ENCODE measurements around the gene TH.

TH gene

DNA sequence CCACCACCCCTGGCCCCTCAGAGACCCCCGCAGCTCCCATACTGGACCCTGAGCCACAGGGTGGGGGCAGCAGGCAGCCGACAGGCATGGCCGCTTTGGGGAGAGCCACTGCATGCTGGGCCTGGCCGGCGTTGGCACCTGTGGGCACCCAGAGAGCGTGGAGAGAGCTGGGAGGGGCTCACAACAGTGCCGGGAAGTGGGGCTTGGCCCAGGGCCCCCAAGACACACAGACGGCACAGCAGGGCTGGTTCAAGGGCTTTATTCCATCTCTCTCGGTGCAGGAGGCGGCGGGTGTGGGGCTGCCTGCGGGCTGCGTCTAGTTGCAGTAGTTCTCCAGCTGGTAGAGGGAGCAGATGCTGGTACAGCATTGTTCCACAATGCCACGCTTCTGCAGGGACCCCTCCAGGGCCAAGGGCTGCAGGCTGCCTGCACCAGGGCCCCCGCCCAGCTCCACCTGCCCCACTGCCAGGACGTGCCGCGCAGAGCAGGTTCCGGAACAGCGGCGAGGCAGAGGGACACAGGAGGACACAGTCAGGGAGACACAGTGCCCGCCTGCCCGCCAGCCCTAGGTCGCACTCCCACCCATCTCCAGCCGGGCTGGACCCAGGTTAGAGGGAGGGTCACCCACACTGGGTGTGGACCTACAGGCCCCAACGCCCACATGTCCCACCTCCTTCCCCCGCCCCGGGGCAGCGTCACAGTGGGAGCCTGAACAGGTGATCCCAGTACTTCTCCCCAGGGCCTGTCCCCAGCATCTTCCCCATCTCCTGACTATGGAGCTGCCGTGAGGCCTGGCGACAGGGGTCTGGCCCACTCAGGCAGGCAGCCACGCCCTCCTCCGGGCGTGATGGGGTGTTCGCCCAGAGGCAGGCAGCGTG, 11.8 kb downstream of the TH start:
- DNase-seq (ENCODE audit: low spot score): no peak

DNA sequence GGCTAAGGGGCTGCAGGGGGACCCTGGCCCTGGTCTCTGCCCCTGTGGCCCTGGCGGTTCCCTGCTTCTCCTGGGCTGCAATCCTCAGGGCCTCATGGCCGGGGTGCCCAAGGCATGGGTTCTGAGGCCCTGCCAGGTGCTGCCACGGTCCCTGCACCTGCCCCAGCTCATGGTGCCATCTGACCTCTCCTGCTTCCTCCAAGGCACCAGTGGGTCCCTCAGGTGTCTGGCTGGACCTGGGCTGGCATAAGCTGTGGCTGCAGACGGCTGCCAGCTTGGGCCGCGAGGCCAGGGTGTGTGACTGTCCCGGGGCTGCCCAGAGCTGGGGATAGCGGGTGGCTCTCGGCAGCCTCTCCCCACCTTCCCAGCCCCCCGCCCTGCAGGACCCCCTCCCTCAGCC, 12.6 kb downstream of the TH start:
- no peak for DNase-seq (ENCODE audit: low spot score)

DNA sequence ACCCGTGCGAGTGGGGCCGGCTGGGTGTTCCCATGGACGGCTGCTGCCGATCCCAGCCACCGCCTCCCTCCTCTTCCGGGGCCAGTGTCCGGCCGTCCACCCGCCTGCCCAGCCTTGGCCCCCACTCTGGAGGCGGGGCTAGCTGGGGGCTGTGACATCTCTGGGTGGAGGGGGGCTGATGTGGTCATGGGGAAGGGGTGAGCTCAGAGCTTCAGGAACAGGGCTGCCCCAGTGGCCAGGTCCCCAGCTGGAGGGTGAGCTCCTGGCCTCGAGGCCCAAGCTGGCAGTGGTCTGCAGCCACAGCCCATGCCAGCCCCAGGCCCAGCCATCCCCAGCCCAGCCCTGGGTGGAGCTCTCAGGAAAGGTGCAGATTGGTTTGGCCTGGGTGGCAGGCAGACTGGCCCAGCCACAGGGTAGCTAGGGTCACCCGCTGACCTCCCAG, 13.3 kb downstream of the TH start:
- no peak for DNase-seq (ENCODE audit: low spot score)

DNA sequence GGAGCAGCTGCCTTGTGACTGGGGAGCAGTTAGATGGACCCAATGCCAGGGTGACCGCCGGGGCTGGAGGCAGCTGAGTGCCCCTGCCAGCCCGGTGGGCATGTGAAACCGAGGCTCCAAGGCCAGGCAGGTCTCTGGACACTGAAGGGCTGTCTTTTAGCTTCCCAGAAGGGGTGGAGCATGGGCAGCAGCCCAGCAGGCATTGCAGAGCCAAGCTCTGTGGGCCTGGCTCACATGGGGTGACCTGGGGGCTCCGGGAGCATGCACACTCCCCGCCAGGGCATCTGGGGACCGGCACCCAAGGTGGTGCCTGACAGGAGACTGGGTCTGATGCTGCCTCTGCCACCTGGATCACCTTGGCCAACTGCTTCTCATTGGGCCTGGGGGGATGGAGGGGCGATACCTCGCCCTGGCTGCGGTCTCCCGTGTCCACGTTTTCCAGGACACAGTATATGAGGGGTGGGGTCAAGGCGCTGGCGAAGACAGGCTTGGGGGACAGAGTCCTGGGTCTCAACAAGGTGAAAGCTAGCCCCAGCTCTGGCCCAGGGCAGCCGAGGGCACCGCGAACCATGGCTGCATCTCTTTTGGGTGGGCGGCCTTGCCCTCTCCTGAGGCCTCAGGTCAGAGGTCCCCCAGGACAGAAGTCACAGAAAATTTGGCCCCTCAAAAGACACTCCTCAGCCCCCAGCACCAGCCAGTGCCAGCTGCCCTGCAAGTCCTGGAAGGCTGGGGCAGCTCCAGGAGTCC, 14.1 kb downstream of the TH start:
- no peak for DNase-seq (ENCODE audit: low spot score)

DNA sequence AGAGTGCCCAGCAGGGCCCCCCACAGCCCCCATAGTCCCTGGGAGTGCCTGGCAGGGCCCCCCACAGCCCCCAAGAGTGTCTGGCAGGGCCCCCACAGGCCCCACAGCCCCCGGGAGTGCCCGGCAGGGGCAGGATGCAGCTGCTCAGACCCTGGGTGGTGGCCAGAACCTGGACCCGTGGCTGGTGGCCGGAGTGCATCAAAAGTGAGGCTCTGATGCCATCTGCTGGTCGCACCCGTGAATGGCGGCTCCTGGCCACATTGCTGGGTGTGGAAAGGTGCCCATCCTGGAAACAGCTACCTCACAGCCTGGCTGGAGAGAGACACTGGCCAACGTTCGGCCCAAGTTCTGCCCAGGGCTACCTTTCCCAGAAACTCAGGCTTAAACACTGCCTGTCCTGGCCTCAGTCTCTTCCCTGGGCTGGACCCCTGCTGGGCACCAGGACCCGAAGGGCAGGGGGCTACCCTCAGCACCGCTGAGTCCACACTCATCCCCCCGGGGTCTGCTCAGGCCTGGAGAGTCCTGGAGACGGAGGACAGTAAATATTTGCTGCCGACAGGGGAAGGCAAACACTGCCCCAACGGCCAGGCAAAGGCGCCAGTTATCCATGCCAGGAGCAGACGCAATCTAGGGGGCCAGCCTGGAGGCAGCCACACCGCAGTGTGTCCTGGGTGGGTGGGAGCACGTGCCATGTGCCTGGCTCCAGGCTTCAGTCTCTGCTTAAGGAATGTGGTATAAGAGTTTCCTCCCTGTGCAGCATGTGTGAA, 15.0 kb downstream of the TH start:
- DNase-seq (ENCODE audit: low spot score): peak; percentile 58

DNA sequence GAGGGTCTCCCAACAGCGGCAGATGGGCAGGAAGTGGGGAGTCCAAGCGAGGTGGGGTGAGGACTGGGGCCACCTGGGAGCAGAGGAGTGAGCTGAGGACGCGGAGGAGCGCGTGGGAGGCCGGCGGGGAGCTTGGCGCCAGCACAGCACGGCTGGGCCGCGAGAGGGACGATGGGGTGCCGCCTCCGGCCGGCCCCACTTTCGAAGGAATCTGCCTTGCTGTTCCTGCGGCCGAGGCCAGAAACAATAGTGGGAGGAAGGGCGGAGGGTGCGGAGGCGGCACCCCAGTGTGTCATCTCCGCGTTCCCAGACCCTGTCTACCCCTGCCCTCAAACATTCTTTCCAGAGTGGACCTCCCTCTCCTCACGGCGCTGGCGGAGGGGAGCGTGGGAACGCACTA, 16.1 kb downstream of the TH start:
- no peak for DNase-seq (ENCODE audit: low spot score)

DNA sequence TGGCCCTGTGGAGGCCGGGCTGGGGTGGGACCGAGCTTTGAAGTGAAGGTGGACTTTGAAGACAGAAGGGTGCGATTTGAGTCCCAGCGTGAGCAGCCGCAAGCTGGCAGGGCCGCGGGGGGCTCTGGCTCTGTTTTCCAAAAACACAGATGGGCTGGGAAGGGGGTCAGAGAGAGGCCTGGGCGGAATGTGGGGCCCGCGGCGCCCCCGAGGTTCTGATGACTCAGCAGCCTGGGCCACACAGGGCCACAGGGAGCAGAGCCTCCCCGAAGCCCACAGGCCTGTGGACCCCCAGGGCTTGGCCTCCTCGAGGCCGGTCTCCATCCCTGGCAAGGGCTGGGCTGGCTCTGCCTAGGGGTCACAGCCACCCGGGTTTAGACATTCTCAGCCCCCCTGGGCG, 16.7 kb downstream of the TH start:
- no peak for DNase-seq (ENCODE audit: low spot score)

DNA sequence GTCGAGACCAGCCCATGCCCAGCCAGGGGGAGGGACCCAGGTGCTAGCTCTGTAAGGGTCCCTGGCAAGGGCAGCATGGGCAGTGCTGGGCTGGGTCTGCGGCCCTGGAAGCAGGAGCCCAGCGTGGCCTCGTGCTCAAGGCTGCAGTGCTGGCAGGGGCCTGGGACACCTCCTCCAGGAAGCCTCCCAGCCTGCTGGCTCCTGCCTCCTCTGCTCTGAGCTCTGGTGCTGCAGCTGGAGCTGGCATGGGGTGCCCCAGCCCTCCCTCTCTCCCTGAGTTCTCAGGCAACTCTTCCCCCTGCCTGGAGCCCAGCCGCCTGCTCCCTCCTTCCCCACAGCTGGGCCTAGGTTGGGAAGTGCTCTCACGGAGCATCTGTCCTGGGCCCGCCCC, 17.4 kb downstream of the TH start:
- DNase-seq (ENCODE audit: low spot score): no peak

DNA sequence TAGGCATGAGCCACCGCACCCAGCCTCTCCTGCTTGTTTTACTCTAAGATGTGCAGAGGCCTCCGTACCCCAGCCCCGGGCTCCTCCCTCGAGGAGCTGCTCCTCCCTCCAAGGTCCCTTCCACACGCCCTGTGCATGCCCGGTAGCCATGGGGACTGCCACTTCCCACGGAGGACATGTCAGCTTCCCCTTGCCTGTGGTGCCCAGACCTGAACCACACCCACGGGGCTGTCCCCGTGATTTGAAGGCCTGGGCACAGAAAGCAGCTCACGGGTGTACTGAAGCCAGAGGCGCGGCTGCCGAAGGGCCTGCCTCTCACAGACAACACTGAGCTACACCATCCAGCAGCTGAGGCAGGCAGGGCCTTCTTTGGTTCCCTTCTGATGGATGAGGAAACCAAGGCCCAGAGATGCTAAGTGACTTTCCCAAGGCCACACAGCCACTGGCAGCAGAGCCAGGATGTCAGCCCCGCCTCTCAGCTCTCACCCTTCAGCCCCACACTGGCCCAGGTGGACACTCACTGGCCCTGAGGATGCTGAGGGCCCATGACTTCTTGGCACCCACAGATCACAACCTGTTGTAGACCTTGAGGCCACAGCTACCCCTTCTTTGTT, 17.9 kb downstream of the TH start:
- DNase-seq (ENCODE audit: low spot score): no peak

DNA sequence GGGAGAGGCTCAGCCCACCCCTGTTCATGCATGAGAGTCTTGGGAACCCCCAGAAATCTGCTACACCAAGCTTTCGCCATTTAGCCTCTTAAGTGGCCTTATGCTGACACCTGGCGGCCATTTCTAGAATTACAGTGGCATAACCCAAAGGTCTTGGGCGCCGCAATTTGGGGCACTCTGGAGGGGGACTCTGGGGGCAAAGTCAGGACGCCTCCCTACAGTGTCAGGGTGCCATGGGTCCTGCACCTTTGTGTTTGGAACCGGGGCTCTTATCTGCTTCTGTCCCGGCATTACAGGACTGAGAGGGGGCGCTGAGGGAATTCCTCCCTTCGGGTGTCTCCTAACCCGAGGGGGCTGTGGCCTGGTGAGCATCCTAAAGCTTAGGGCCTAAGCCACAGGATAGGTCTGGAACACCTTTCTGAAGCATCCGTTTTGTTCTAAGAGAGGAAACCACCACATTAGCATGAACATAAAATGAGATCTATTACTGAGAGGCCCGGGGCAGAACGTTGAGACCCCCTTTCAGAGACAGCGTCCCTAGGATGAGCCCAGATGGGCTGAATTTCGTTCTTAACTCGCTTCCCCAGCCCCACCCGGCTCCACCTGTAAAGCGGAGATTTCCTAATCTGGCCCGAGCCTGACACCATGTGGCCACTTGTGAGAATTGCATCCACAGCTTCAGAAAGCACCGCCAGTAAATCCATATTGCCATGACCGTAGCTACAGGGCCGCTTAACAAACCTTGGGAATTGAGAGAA, 19.9 kb downstream of the TH start:
- DNase-seq (ENCODE audit: low spot score): peak; percentile 82

DNA sequence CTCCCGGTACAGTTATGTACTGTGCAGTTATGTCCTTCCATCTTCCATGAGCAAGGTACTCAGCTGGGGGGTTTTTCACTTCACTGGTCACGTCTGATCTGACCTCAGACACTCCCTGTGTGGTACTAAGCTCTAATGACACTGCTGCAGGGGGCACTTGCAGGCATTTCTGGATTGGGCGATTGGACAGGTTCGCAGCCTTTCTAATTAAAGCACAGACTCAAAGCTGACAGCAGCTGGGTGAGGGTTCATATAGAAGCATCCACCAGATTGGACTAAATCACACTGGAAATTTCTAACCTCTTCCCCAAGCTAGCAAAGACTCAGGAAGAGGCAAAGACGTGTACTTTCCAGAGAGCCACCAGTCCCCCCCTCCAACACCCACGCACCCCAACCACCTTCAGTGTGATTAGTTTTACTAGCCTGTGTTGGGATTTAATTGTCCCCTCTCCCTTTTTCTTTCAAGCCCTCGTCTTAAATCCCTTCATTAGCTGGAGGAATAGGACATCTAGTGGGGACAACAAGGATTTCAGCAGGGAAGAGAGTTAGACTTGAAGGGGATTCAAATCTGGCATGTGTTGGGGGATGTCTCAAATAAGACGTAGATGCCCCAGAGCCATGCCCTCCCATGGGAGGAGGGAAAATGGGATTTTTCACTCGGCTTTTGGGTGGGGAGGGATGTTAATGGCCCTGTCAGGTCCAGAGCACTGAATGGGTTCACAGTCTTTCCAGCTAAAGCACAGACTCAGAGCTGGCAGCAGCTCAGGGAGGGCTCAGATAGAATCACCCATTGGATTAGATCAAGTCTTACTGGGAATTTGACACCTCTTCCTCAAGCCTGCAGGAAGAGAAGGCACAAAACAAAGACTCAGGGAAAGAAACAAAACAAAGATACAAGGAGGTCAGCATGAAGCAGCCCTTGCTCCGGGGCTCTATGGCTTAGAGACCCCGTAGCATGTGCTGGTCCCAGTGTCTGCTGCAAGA, 21.5 kb downstream of the TH start:
- DNase-seq (ENCODE audit: low spot score): no peak

DNA sequence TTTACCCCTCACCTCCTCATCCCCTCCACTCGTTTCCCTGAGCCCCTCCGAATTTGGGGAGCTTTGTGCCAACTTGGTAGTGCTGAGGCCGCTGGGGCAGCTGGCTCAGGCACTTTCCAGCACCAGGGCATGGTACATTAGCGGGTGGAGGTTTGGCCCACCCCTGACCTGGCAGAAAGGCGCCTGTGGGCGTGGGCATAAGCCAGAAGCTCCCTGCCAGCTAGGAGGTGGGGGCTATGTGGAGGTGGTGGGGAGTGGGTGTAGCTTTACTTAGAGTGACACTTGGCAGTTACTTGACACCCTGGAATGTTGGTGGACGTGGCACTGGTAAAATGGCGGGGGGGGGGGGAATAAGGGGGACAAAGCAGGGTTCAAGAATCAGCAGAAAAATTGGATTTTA, 22.2 kb downstream of the TH start:
- no peak for DNase-seq (ENCODE audit: low spot score)

DNA sequence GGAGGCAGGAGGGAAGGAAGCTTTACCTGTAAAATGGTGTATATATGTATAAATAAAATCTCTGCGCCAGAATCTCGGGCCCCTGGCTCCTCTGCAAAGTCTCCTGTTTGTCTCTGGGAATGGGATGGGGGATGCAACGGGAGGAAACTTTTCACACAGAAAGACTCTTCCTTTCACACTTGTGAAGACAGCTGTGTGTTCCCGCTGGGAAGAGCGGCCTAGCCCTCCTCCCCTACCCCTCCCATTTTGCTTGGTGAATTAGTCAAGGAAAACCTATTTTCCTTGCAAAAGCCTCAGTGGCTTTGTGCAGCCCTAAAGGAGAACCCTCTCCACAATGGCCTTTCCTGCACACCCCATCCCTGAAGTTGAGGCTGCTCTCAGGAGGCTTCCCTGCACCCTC, 23.0 kb downstream of the TH start:
- DNase-seq (ENCODE audit: low spot score): no peak

DNA sequence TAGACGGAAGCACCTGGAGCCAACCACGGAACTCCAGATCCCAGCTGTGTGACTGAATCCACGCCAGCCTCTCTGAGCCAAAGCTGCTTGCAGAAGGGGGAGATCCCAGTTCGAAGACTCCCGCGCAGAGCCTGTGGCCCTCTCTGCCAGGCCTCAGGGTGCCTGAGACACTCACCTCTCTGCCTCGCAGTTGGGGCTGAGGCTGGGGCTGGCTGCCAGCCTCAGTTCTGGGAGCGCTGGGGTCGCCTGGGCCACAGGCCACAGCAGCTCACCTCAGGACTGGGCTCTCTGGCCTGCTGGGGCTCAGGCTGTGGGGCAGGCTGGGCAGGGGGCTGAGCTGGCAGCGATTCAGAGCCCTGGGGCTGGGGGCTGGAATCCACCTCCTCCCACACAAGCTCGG, 24.2 kb downstream of the TH start:
- no peak for DNase-seq (ENCODE audit: low spot score)

DNA sequence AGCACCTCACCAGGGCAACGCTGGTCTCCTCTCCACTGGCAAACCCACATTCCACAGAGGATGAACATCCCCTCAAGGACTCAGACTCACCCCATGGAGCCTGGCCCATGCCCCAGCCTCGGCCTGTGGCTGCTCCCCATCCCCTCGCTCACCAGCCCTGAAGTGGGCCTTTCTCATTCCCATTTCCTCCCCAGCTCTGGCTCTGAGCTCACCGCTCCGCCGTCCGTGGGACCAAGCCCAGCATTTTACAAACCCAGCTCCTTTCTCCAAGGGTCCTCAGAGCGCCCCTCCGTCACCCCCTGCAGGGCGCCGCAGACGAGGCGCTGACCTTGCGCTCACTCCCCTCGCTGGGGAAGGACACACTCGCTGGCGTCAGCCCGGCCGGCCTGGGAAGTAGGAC, 25.6 kb downstream of the TH start:
- no peak for DNase-seq (ENCODE audit: low spot score)

DNA sequence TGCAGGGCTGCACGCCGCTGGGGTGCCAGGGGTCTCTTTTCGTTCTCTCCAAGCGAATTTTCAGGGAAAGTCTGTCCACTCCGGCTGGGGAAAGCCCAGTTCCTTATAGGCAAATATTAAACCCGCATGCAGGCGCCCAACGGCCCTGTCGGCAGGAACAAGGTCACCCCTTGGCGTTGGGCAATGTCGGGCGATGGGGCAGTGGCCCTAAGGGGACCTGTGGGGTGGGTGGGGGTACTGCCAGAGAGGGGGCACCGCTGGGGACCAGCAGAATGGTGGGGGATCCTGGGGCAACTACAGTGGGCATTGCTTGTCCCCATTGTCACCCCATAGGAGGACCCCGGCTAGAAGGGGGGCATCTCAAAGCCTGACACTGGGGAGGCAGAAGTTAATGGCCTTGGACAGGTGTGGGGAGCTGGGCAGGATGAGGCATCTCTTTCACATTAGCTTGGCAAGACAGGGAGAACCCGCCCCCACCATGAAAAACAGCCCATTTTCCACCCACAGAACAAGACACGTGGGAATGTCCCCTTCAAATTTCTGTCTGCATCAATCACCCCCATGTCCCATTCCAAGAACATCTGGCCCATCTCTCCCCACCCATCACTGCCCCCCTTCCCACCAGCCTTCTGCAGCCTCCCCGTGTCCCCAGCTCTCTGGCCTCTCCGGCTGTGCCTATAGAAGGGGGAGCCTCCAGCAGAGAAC, 26.9 kb downstream of the TH start:
- DNase-seq (ENCODE audit: low spot score): no peak

DNA sequence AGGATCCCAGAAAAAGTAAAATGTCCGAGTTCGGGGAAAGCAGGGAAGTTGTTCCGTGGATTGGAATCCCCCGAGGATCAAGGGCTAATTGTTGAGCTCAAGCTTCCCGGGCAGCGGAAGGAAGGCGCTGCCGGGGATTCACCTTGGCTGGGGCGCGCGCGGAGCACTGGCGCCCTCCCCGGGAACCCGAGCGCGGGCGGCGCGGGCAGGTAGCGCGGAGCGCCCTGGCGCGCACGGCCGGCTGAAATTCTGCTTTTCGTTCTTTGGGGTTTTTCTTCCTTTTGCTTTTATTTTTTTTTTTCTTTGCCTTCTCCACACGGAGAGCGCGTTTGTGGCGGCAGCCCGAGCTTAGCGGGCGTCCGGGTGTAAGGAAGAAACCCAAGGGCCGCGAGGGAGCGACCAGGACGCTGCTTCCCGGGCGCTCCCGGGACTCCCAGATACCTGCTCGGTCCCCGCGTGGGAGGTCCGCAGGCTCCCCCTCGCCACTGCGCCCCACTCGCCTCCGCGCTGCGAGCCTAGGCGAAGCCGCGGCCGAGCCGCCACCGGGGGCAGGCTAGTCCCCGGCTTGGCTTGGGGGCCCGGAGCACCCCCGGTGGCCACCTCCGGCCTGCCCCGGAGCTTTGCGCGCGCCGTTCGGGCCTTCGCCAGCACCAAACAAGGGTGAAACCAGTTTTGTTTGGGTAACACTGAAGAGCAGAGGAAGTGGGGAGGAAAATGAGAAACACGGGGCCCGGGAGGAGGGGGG, 27.6 kb downstream of the TH start:
- DNase-seq (ENCODE audit: low spot score): no peak

DNA sequence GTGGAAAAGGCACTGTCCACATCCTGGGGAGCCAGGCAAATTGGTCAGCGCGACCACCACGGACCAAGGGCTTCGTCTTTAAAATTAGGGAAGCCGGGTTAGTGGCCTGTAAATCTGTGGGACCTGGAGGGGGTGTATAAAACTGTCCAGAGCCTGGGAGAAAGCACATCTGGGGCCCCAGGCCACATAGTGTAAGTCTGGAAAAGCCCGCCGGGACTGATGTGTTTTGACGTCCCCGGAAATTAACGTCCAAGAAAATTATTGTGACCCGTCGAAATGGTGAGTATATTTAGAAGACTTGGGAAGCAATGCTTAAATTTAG, 28.2 kb downstream of the TH start:
- DNase-seq (ENCODE audit: low spot score): no peak

DNA sequence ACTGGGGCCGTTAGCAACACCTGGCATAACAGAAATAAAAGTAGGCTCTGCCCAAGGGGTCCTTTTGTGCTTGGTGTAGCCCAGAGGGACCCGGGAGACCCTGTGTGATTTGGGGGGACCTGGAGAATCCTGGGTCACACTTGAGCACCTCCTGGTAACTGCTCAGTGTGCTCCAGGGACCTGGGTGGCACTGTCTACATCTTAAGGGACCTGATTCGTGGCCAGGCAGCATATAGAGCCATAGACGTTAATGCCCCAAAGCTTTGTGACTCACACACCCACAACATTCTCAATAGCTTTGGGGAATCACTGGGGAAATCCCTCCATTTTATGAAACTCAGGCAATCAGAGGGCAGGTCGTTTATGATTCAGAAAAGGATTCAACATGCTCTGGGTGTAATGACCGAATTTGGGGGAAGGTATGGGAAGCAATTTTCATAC, 28.8 kb downstream of the TH start:
- no peak for DNase-seq (ENCODE audit: low spot score)

Data from hematopoietic multipotent progenitor cell treated with erythropoietin and hydrocortisone succinate and interleukin-3 and kit ligand, for 15 days (in vitro differentiated cells).